ENCODE data around the gene RNGTT.

RNGTT gene

DNA sequence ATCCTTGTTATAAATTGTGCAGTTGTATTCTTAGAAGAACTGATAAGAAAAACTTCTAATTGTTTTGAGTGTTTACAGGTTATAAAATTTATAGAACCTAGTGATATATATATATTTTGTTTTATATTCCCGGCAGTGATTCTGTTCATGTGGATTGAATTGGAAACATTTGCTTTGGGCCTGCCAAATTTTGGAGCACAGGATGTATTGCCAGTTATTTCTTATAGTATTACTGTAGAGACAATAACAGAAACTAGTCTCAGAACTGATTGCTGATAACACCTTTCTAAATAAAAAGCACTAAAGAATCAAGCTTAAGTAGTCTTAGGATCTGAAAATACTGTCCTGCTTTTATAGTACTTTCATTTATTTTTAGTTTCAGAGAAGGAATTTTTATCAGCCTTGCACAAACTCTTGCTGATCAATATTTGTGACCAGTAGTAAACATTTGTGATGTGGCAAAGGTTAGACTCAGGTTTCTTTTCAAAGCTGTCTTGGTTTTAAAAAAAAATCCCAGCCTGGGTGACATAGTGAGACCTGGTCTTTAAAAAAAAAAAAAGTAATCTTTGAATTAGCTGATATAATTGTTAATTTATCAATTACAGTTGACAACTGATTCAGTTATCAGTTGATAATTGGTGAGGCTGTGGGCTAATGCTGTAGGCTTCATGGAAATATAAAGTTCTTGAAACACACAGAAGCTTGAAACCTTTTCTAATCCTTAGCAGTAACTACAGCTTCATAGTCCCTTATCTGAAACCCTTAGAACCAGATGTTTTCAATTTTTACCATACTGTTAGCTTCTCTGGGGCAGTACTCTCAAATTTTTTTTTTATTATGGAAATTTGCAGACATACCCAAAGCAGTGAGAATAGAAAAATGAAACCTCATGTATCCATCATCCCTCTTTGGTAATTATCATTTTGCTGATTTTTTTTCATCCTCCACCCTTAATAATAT is 42.4 kb downstream of the RNGTT start:
- TF ChIP-seq TCF7L2 (IDR thresholded peaks at IDR 0.05; ENCODE audit: borderline replicate concordance, low read depth, low read length) (no peak), ZNF521 (tag by site-specific recombination; IDR thresholded peaks at IDR 0.05) (no peak), ZNF302 (tag by site-specific recombination; IDR thresholded peaks at IDR 0.05; ENCODE audit: low read depth) (no peak), ZNF341 (tag by site-specific recombination; IDR thresholded peaks at IDR 0.05; ENCODE audit: low read depth) (no peak), MZF1 (tag by site-specific recombination; IDR thresholded peaks at IDR 0.05; ENCODE audit: borderline replicate concordance) (no peak), ZNF391 (tag by site-specific recombination; IDR thresholded peaks at IDR 0.05; ENCODE audit: borderline replicate concordance, low read depth) (no peak), BCL11B (tag by site-specific recombination; IDR thresholded peaks at IDR 0.05; ENCODE audit: low read depth) (no peak), ZFP3 (tag by site-specific recombination; IDR thresholded peaks at IDR 0.05; ENCODE audit: low read depth) (no peak), ZNF221 (tag by site-specific recombination; IDR thresholded peaks at IDR 0.05; ENCODE audit: borderline replicate concordance) (no peak), IKZF3 (tag by site-specific recombination; IDR thresholded peaks at IDR 0.05) (no peak)
- TF ChIP-seq, protein P1, sequence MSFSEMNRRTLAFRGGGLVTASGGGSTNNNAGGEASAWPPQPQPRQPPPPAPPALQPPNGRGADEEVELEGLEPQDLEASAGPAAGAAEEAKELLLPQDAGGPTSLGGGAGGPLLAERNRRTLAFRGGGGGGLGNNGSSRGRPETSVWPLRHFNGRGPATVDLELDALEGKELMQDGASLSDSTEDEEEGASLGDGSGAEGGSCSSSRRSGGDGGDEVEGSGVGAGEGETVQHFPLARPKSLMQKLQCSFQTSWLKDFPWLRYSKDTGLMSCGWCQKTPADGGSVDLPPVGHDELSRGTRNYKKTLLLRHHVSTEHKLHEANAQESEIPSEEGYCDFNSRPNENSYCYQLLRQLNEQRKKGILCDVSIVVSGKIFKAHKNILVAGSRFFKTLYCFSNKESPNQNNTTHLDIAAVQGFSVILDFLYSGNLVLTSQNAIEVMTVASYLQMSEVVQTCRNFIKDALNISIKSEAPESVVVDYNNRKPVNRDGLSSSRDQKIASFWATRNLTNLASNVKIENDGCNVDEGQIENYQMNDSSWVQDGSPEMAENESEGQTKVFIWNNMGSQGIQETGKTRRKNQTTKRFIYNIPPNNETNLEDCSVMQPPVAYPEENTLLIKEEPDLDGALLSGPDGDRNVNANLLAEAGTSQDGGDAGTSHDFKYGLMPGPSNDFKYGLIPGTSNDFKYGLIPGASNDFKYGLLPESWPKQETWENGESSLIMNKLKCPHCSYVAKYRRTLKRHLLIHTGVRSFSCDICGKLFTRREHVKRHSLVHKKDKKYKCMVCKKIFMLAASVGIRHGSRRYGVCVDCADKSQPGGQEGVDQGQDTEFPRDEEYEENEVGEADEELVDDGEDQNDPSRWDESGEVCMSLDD (tag by site-specific recombination; IDR thresholded peaks at IDR 0.05) = no peak
- TF ChIP-seq, protein P2, sequence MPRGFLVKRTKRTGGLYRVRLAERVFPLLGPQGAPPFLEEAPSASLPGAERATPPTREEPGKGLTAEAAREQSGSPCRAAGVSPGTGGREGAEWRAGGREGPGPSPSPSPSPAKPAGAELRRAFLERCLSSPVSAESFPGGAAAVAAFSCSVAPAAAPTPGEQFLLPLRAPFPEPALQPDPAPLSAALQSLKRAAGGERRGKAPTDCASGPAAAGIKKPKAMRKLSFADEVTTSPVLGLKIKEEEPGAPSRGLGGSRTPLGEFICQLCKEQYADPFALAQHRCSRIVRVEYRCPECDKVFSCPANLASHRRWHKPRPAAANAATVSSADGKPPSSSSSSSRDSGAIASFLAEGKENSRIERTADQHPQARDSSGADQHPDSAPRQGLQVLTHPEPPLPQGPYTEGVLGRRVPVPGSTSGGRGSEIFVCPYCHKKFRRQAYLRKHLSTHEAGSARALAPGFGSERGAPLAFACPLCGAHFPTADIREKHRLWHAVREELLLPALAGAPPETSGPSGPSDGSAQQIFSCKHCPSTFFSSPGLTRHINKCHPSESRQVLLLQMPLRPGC (tag by site-specific recombination; IDR thresholded peaks at IDR 0.05) = no peak
- TF ChIP-seq, protein P3, sequence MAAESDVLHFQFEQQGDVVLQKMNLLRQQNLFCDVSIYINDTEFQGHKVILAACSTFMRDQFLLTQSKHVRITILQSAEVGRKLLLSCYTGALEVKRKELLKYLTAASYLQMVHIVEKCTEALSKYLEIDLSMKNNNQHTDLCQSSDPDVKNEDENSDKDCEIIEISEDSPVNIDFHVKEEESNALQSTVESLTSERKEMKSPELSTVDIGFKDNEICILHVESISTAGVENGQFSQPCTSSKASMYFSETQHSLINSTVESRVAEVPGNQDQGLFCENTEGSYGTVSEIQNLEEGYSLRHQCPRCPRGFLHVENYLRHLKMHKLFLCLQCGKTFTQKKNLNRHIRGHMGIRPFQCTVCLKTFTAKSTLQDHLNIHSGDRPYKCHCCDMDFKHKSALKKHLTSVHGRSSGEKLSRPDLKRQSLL (tag by site-specific recombination; IDR thresholded peaks at IDR 0.05) = no peak
- TF ChIP-seq, protein P4, sequence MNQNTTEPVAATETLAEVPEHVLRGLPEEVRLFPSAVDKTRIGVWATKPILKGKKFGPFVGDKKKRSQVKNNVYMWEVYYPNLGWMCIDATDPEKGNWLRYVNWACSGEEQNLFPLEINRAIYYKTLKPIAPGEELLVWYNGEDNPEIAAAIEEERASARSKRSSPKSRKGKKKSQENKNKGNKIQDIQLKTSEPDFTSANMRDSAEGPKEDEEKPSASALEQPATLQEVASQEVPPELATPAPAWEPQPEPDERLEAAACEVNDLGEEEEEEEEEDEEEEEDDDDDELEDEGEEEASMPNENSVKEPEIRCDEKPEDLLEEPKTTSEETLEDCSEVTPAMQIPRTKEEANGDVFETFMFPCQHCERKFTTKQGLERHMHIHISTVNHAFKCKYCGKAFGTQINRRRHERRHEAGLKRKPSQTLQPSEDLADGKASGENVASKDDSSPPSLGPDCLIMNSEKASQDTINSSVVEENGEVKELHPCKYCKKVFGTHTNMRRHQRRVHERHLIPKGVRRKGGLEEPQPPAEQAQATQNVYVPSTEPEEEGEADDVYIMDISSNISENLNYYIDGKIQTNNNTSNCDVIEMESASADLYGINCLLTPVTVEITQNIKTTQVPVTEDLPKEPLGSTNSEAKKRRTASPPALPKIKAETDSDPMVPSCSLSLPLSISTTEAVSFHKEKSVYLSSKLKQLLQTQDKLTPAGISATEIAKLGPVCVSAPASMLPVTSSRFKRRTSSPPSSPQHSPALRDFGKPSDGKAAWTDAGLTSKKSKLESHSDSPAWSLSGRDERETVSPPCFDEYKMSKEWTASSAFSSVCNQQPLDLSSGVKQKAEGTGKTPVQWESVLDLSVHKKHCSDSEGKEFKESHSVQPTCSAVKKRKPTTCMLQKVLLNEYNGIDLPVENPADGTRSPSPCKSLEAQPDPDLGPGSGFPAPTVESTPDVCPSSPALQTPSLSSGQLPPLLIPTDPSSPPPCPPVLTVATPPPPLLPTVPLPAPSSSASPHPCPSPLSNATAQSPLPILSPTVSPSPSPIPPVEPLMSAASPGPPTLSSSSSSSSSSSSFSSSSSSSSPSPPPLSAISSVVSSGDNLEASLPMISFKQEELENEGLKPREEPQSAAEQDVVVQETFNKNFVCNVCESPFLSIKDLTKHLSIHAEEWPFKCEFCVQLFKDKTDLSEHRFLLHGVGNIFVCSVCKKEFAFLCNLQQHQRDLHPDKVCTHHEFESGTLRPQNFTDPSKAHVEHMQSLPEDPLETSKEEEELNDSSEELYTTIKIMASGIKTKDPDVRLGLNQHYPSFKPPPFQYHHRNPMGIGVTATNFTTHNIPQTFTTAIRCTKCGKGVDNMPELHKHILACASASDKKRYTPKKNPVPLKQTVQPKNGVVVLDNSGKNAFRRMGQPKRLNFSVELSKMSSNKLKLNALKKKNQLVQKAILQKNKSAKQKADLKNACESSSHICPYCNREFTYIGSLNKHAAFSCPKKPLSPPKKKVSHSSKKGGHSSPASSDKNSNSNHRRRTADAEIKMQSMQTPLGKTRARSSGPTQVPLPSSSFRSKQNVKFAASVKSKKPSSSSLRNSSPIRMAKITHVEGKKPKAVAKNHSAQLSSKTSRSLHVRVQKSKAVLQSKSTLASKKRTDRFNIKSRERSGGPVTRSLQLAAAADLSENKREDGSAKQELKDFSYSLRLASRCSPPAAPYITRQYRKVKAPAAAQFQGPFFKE (tag by site-specific recombination; IDR thresholded peaks at IDR 0.05; ENCODE audit: borderline replicate concordance) = no peak
- TF ChIP-seq, protein P5, sequence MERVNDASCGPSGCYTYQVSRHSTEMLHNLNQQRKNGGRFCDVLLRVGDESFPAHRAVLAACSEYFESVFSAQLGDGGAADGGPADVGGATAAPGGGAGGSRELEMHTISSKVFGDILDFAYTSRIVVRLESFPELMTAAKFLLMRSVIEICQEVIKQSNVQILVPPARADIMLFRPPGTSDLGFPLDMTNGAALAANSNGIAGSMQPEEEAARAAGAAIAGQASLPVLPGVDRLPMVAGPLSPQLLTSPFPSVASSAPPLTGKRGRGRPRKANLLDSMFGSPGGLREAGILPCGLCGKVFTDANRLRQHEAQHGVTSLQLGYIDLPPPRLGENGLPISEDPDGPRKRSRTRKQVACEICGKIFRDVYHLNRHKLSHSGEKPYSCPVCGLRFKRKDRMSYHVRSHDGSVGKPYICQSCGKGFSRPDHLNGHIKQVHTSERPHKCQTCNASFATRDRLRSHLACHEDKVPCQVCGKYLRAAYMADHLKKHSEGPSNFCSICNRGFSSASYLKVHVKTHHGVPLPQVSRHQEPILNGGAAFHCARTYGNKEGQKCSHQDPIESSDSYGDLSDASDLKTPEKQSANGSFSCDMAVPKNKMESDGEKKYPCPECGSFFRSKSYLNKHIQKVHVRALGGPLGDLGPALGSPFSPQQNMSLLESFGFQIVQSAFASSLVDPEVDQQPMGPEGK (tag by site-specific recombination; IDR thresholded peaks at IDR 0.05) = no peak
- TF ChIP-seq, protein P6, sequence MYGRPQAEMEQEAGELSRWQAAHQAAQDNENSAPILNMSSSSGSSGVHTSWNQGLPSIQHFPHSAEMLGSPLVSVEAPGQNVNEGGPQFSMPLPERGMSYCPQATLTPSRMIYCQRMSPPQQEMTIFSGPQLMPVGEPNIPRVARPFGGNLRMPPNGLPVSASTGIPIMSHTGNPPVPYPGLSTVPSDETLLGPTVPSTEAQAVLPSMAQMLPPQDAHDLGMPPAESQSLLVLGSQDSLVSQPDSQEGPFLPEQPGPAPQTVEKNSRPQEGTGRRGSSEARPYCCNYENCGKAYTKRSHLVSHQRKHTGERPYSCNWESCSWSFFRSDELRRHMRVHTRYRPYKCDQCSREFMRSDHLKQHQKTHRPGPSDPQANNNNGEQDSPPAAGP (tag by site-specific recombination; IDR thresholded peaks at IDR 0.05) = no peak
- TF ChIP-seq, protein P7, sequence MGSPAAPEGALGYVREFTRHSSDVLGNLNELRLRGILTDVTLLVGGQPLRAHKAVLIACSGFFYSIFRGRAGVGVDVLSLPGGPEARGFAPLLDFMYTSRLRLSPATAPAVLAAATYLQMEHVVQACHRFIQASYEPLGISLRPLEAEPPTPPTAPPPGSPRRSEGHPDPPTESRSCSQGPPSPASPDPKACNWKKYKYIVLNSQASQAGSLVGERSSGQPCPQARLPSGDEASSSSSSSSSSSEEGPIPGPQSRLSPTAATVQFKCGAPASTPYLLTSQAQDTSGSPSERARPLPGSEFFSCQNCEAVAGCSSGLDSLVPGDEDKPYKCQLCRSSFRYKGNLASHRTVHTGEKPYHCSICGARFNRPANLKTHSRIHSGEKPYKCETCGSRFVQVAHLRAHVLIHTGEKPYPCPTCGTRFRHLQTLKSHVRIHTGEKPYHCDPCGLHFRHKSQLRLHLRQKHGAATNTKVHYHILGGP (tag by site-specific recombination; IDR thresholded peaks at IDR 0.05) = no peak

More for the DNA sequence above, 42.4 kb downstream of the RNGTT start:
- Histone ChIP-seq H3K9me3 (ENCODE audit: control insufficient read depth, insufficient read depth, low read depth, low read length) (no peaks in the 10 kb centered on the region), H3K36me3 (ENCODE audit: control insufficient read depth in 2 of 2, insufficient read depth in 1 of 2, low read length in 2 of 2) (peaks cover 11 to 29% of the 10 kb centered on the region in 2 experiments), H3K27ac (ENCODE audit: extremely low read depth, low read depth, low read length) (no peak overlapping the region), H3K4me1 (ENCODE audit: control insufficient read depth, insufficient read depth, low read length) (0 out of 2 replicates have a peak, but pooled peaks cover 4% of the 10 kb centered on the region), H3K4me3 (ENCODE audit: low read depth, low read length) (no peak overlapping the region)
- POLR2A ChIA-PET = interaction anchor here (1.2 kb wide), 1 partner anchor 50 kb away, joined by 3 read pairs; no protein-coding TSS in a partner anchor
- CTCF ChIA-PET = interaction anchor here (0.5 to 2.8 kb wide), 4 partner anchors 11 to 1089 kb away, joined by 3 to 7 read pairs (median 4); no protein-coding TSS in a partner anchor

Measured in HEK293 (cell line).